Measurements from ENCODE around the gene FZR1. TPM values are rescaled to one million over a fixed set of nuclear protein-coding genes. Genes with fewer than 3 reads are reported as not detected.

Gene FZR1
- total RNA-seq, 1 experiment from 2014 or later: 59.1 TPM

DNA sequence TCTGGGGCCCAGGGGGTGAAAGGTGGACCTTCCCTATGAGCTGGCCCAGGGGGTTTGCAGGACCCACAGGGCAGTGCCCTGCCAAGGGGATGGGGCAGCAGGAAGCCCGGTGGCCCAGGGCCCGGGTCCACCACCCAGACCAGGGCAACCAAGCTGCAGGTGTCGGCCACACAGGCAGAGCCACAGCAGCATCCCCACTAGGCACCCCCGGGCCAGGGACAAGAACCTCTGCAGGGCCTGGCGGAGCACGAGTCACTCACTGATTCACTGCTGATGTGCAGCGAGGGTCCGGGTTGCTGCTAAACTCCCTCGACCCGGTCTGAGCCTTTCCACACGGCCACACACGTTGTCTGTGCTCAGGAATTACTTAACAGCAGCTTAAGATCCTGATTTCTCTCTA is 8.8 kb downstream of the FZR1 start:
- H3K4me3 ChIP-seq (ENCODE audit: low read depth, low read length): no peak overlapping the region
- H3K9me3 ChIP-seq: no peaks in the 10 kb centered on the region
- H3K27me3 ChIP-seq (replicated peaks; ENCODE audit: control insufficient read depth, insufficient read depth, low read length): no peaks in the 10 kb centered on the region
- ChIA-PET CTCF (no interaction called here), POLR2A (no interaction called here)
- no peak for DNase-seq
- no peaks in the 10 kb centered on the region; the same call in 1 of the 2 replicates for H3K36me3 ChIP-seq (ENCODE audit: control insufficient read depth, insufficient read depth, low read length)
- no peaks in the 10 kb centered on the region for H3K9me3 Mint-ChIP-seq (ENCODE audit: unreplicated experiment)
- TF ChIP-seq, protein P1, sequence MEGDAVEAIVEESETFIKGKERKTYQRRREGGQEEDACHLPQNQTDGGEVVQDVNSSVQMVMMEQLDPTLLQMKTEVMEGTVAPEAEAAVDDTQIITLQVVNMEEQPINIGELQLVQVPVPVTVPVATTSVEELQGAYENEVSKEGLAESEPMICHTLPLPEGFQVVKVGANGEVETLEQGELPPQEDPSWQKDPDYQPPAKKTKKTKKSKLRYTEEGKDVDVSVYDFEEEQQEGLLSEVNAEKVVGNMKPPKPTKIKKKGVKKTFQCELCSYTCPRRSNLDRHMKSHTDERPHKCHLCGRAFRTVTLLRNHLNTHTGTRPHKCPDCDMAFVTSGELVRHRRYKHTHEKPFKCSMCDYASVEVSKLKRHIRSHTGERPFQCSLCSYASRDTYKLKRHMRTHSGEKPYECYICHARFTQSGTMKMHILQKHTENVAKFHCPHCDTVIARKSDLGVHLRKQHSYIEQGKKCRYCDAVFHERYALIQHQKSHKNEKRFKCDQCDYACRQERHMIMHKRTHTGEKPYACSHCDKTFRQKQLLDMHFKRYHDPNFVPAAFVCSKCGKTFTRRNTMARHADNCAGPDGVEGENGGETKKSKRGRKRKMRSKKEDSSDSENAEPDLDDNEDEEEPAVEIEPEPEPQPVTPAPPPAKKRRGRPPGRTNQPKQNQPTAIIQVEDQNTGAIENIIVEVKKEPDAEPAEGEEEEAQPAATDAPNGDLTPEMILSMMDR (IDR thresholded peaks at IDR 0.05; ENCODE audit: insufficient read depth in 1 of 2, low read depth in 1 of 2, low read length in 1 of 2, severe bottlenecking in 1 of 2, unreplicated experiment in 1 of 2): no peak
- no peak overlapping the region for H3K27ac Mint-ChIP-seq (ENCODE audit: unreplicated experiment)
- H3K4me3 Mint-ChIP-seq (ENCODE audit: unreplicated experiment): no peak overlapping the region
- H3K27me3 Mint-ChIP-seq (ENCODE audit: insufficient read depth, unreplicated experiment): no peaks in the 10 kb centered on the region
- peaks cover 22% of the 10 kb centered on the region for H3K36me3 Mint-ChIP-seq (ENCODE audit: insufficient read depth, unreplicated experiment)
- H3K4me1 Mint-ChIP-seq (ENCODE audit: low read depth, unreplicated experiment): no peaks in the 10 kb centered on the region
- H3K4me1 ChIP-seq: no peaks in the 10 kb centered on the region
- intact Hi-C loops (cut with micrococcal nuclease; ENCODE audit: unreplicated experiment): no loop called here
- BruUV-seq (replicated peaks): no TSS peak

DNA sequence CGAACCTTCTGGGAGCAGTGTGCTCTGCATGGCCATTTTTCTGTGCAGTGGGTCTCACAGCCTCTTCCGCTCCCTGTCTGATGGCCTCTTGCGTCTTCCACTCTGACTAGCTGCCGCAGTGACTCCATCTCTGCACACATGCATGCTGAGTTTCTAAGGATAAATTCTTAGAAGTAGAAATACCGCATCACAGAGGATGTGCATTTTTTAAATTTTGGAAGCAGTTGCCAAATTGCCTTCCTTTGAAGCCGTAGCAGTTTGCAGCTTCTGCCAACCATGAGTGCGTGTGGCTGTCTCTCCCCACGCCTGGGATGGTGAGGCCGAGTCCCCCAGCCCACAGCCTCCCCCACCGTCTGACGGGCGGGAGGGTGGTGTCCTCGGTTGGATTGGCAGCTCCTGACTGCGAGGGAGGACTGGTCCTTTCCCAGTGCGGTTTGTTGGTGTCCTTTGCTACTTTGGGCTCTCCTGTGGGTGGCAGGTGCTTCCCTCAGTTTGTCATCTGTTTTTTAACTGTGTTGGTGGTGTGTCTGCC is 9.8 kb downstream of the FZR1 start:
- Mint-ChIP-seq H3K27ac (ENCODE audit: unreplicated experiment) (no peak overlapping the region), H3K4me1 (ENCODE audit: low read depth, unreplicated experiment) (peaks cover 4% of the 10 kb centered on the region), H3K27me3 (ENCODE audit: insufficient read depth, unreplicated experiment) (no peaks in the 10 kb centered on the region), H3K4me3 (ENCODE audit: unreplicated experiment) (no peak overlapping the region), H3K36me3 (ENCODE audit: insufficient read depth, unreplicated experiment) (peaks cover 29% of the 10 kb centered on the region), H3K9me3 (ENCODE audit: unreplicated experiment) (no peaks in the 10 kb centered on the region)
- BruUV-seq (replicated peaks): no TSS peak
- intact Hi-C loops (cut with micrococcal nuclease; ENCODE audit: unreplicated experiment): no loop called here
- CTCF ChIA-PET: no interaction called here
- Histone ChIP-seq H3K9me3 (no peaks in the 10 kb centered on the region), H3K27me3 (replicated peaks; ENCODE audit: control insufficient read depth, insufficient read depth, low read length) (no peaks in the 10 kb centered on the region), H3K4me1 (no peaks in the 10 kb centered on the region), H3K4me3 (ENCODE audit: low read depth, low read length) (no peak overlapping the region), H3K36me3 (ENCODE audit: control insufficient read depth, insufficient read depth, low read length) (no peaks in the 10 kb centered on the region; the same call in 1 of the 2 replicates)
- TF ChIP-seq, protein P1 (IDR thresholded peaks at IDR 0.05; ENCODE audit: insufficient read depth in 1 of 2, low read depth in 1 of 2, low read length in 1 of 2, severe bottlenecking in 1 of 2, unreplicated experiment in 1 of 2): no peak
- no peak for DNase-seq
- POLR2A ChIA-PET: interaction anchor here (0.6 kb wide), 1 partner anchor 88 kb away, joined by 8 read pairs; no protein-coding TSS in a partner anchor

DNA sequence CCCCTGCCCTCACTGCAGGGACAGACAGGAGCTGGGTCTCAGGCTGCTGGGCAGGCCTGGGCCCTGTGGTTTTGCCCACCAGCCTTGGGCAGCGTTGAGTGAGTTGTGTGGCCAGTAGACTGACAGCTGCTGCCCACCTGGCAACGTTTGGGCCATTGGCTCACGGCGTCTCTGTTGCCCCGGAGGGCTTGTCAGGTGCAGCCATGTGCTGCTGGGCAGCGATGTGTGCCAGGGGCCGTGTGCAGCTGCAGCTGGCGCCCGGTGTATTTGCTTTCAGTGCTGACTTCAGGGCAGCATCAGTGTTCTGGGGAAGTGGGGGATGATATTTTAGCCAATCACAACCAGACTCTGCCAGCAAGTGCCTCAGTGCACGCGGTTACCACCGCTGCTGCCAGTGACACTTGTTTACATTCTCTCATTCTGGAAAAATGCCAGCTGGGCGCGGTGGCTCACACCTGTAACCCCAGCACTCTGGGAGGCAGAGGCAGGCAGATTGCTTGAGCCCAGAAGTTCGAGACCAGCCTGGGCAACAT is 10.6 kb downstream of the FZR1 start:
- H3K4me3 Mint-ChIP-seq (ENCODE audit: unreplicated experiment): no peak overlapping the region
- ChIA-PET CTCF (no interaction called here), POLR2A (no interaction called here)
- peaks cover 31% of the 10 kb centered on the region for H3K36me3 Mint-ChIP-seq (ENCODE audit: insufficient read depth, unreplicated experiment)
- Histone ChIP-seq H3K36me3 (ENCODE audit: control insufficient read depth, insufficient read depth, low read length) (no peaks in the 10 kb centered on the region; the same call in 1 of the 2 replicates), H3K4me3 (ENCODE audit: low read depth, low read length) (no peak overlapping the region), H3K9me3 (no peaks in the 10 kb centered on the region), H3K27me3 (replicated peaks; ENCODE audit: control insufficient read depth, insufficient read depth, low read length) (no peaks in the 10 kb centered on the region), H3K4me1 (no peaks in the 10 kb centered on the region)
- H3K9me3 Mint-ChIP-seq (ENCODE audit: unreplicated experiment): no peaks in the 10 kb centered on the region
- no peak for DNase-seq
- TF ChIP-seq, protein P1 (IDR thresholded peaks at IDR 0.05; ENCODE audit: insufficient read depth in 1 of 2, low read depth in 1 of 2, low read length in 1 of 2, severe bottlenecking in 1 of 2, unreplicated experiment in 1 of 2): no peak
- H3K27ac Mint-ChIP-seq (ENCODE audit: unreplicated experiment): no peak overlapping the region
- peaks cover 6% of the 10 kb centered on the region for H3K4me1 Mint-ChIP-seq (ENCODE audit: low read depth, unreplicated experiment)
- BruUV-seq (replicated peaks): no TSS peak
- intact Hi-C loops (cut with micrococcal nuclease; ENCODE audit: unreplicated experiment): no loop called here
- no peaks in the 10 kb centered on the region for H3K27me3 Mint-ChIP-seq (ENCODE audit: insufficient read depth, unreplicated experiment)

Data from Caco-2 (cell line).